HepG2 (cell line): ENCODE measurements around the gene CSNK1D. TPM values are rescaled to one million over a fixed set of nuclear protein-coding genes. Genes with fewer than 3 reads are reported as not detected.

Experiments used
- ARNT ChIP-seq: fragments of 450-650 bp; IDR thresholded peaks from 2 replicates; pipeline ENCODE4 v1.6.1; 2017
- BATF2 ChIP-seq: sonication (generic); formaldehyde crosslinking; IDR thresholded peaks from 2 replicates; pipeline ENCODE4 v1.8.0; 2022; ENCODE audit warnings: mild to moderate bottlenecking, missing genetic modification reagents, moderate library complexity
- CCDC6 ChIP-seq: sonication (generic); formaldehyde crosslinking; IDR thresholded peaks from 2 replicates; pipeline ENCODE4 v1.8.1; 2022; ENCODE audit warnings: mild to moderate bottlenecking, missing genetic modification reagents, moderate library complexity
- ELF4 ChIP-seq: sonication (generic); formaldehyde crosslinking; IDR thresholded peaks from 2 replicates; pipeline ENCODE4 v1.5.0; 2020; ENCODE audit warnings: missing genetic modification reagents, mild to moderate bottlenecking, moderate library complexity, borderline replicate concordance
- FOXC1 ChIP-seq: sonication (generic); formaldehyde crosslinking; IDR thresholded peaks from 2 replicates; pipeline ENCODE4 v1.8.0; 2022; ENCODE audit warnings: mild to moderate bottlenecking, missing genetic modification reagents, borderline replicate concordance
- GATAD2A ChIP-seq: IDR thresholded peaks from 2 replicates; pipeline ENCODE4 v1.6.1; 2016
- GMEB2 ChIP-seq: IDR thresholded peaks from 2 replicates; pipeline ENCODE4 v1.6.1; 2016; ENCODE audit warnings: missing biosample characterization, missing genetic modification reagents, low read depth
- MAX ChIP-seq: IDR thresholded peaks from 2 replicates; pipeline ENCODE4 v1.6.1; 2012; ENCODE audit warnings: inconsistent platforms
- NFE2 ChIP-seq: sonication (generic); formaldehyde crosslinking; IDR thresholded peaks from 2 replicates; pipeline ENCODE4 v1.4.0; 2020; ENCODE audit warnings: missing genetic modification reagents
- PAWR ChIP-seq: sonication (generic); formaldehyde crosslinking; IDR thresholded peaks from 2 replicates; pipeline ENCODE4 v1.4.0; 2020; ENCODE audit warnings: missing genetic modification reagents, mild to moderate bottlenecking, borderline replicate concordance
- PHF8 ChIP-seq: sonication (generic); formaldehyde crosslinking; IDR thresholded peaks from 2 replicates; pipeline ENCODE4 v1.5.0; 2020; ENCODE audit warnings: missing genetic modification reagents
- POLR2AphosphoS5 ChIP-seq: IDR thresholded peaks from 2 replicates; pipeline ENCODE4 v1.6.1; 2012; ENCODE audit warnings: low read depth, low read length
- PTBP1 ChIP-seq: fragments of 200-400 bp; formaldehyde crosslinking; IDR thresholded peaks from 2 replicates; pipeline ENCODE4 v1.6.1; 2018; ENCODE audit warnings: low read length, low read depth; ENCODE audit not compliant: poor library complexity, severe bottlenecking
- RARA ChIP-seq: IDR thresholded peaks from 2 replicates; pipeline ENCODE4 v1.6.1; 2016; ENCODE audit warnings: missing genetic modification reagents, missing compliant biosample characterization
- SATB2 ChIP-seq: sonication (generic); formaldehyde crosslinking; IDR thresholded peaks from 2 replicates; pipeline ENCODE4 v1.5.0; 2020; ENCODE audit warnings: missing genetic modification reagents
- TBX2 ChIP-seq: sonication (generic); formaldehyde crosslinking; IDR thresholded peaks from 2 replicates; pipeline ENCODE4 v1.5.0; 2020; ENCODE audit warnings: missing genetic modification reagents, mild to moderate bottlenecking, borderline replicate concordance
- U2AF1 ChIP-seq: fragments of 200-400 bp; formaldehyde crosslinking; optimal IDR thresholded peaks from 2 replicates; pipeline ENCODE3; 2017; ENCODE audit warnings: mild to moderate bottlenecking, low read depth, low read length
- USF2 ChIP-seq, 2 experiments: sonication (generic) in 1 of 2; formaldehyde crosslinking in 1 of 2; IDR thresholded peaks; 2 replicates each; pipeline versions ENCODE4 v1.5.1 to v1.6.1; 2011 to 2020; ENCODE audit warnings: borderline replicate concordance in 1 of 2, low read depth in 1 of 2, low read length in 1 of 2, mild to moderate bottlenecking in 1 of 2, missing genetic modification reagents in 1 of 2, moderate library complexity in 1 of 2
- ZBTB7A ChIP-seq: sonication (generic); formaldehyde crosslinking; IDR thresholded peaks from 2 replicates; pipeline ENCODE4 v1.8.0; 2022; ENCODE audit warnings: mild to moderate bottlenecking, missing genetic modification reagents
- ZMAT5 ChIP-seq: sonication (generic); formaldehyde crosslinking; IDR thresholded peaks from 2 replicates; pipeline ENCODE4 v1.5.0; 2020; ENCODE audit warnings: mild to moderate bottlenecking, low read depth, missing genetic modification reagents, borderline replicate concordance
- ZNF121 ChIP-seq: sonication (generic); formaldehyde crosslinking; IDR thresholded peaks from 2 replicates; pipeline ENCODE4 v1.5.0; 2020; ENCODE audit warnings: mild to moderate bottlenecking, missing genetic modification reagents
- ZNF362 ChIP-seq: sonication (generic); formaldehyde crosslinking; IDR thresholded peaks from 2 replicates; pipeline ENCODE4 v1.4.0; 2020; ENCODE audit warnings: missing genetic modification reagents, mild to moderate bottlenecking, borderline replicate concordance
- ZNF605 ChIP-seq: sonication (generic); formaldehyde crosslinking; IDR thresholded peaks from 2 replicates; pipeline ENCODE4 v1.8.0; 2022; ENCODE audit warnings: mild to moderate bottlenecking, missing genetic modification reagents
- ZNF850 ChIP-seq: sonication (generic); formaldehyde crosslinking; conservative IDR thresholded peaks from 2 replicates; pipeline ENCODE4 v1.9.0; 2021; ENCODE audit warnings: mild to moderate bottlenecking, missing genetic modification reagents
- polyA plus RNA-seq, 8 experiments: library from polyadenylated mRNA; depleted of rRNA in 3 of 8; stranded (reverse) in 7 of 8; unstranded in 1 of 8; fragments of >200 nt; fragmentation: Illumina TruSeq in 4 of 8; extraction: Trizol in 4 of 8; gene quantifications; 2 replicates each; pipeline versions ENCODE4 v1.2.1 to v1.2.3, GENCODE V29; 2011 to 2016; ENCODE audit warnings: low read depth in 4 of 8, missing spikeins in 1 of 8, mixed read lengths in 1 of 8; ENCODE audit not compliant: insufficient read depth in 1 of 8
- total RNA-seq, 5 experiments: library from RNA; depleted of rRNA; stranded (reverse); fragments of >200 nt; fragmentation: Illumina TruSeq; extraction: Trizol; gene quantifications; 2 replicates each; pipeline ENCODE4 v1.2.3, GENCODE V29; 2016; ENCODE audit warnings: low read depth in 1 of 5

Gene CSNK1D
- total and polyA plus RNA-seq, 2 of the 13 experiments (the other 11 are each of a cell fraction or from before 2014, with no cell fraction given), result 31.5 to 128 TPM

- TF ChIP-seq ZMAT5 (CRISPR knock-in tag) (no peak), ZBTB7A (CRISPR knock-in tag) (peak; percentile 44; the same call in 1 of the 2 replicates), NFE2 (no peak), MAX (peak; percentile 28; the same call in 1 of the 2 replicates), ARNT (no peak), ZNF362 (CRISPR knock-in tag) (peak; percentile 25; the same call in 1 of the 2 replicates), U2AF1 (no peak), FOXC1 (CRISPR knock-in tag) (no peak), ZNF605 (CRISPR knock-in tag) (no peak), RARA (0 out of 2 replicates have a peak, but pooled peaks have one; percentile 21), PTBP1 (no peak), PHF8 (no peak; the same call in 1 of the 2 replicates), PAWR (CRISPR knock-in tag) (no peak), GMEB2 (CRISPR knock-in tag) (no peak), TBX2 (peak; percentile 41; the same call in 1 of the 2 replicates), ZNF850 (CRISPR knock-in tag) (no peak), GATAD2A (CRISPR knock-in tag) (peak; percentile 62; the same call in 1 of the 2 replicates), ELF4 (CRISPR knock-in tag) (no peak), SATB2 (CRISPR knock-in tag) (no peak), POLR2AphosphoS5 (no peak; the same call in 1 of the 2 replicates), USF2 (IDR thresholded peaks at IDR 0.05; ENCODE audit: low read depth, low read length) (no peak), USF2 (CRISPR knock-in tag; IDR thresholded peaks at IDR 0.05; ENCODE audit: borderline replicate concordance) (no peak), ZNF121 (CRISPR knock-in tag) (no peak), CCDC6 (CRISPR knock-in tag) (no peak), BATF2 (CRISPR knock-in tag) (no peak)
Observed at GRCh38 chr17:82320140-82320840, 46.8 kb upstream of the CSNK1D start (continued).
